ENCODE data around the gene LCLAT1.
A peak's percentile ranks its signal among the peaks of the same experiment; 100 is the strongest.
"Not testable (repeated sequence)": the region's sequence is repeated elsewhere in the genome, so short reads cannot be mapped to it uniquely, and the experiment has no call there.

The LCLAT1 gene

DNA sequence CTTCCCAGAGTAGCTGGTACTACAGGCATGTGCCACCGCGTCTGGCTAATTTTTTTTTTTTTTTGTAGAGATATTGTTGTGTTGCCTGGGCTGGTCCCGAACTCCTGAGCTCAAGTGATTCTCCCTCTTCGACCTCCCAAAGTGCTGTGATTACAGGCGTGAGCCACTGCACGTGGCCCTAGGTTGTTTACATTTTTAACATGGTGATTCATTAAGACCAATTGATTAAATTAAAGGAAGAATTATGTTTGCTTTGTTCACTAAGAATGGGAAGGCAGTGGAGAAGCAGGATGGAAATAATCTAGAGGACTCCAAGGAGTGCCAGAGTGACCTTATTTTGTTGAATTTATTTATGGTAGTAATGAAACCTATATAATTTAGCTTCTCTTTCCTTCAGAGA is 7.5 kb downstream of the LCLAT1 start:
- no peak for DNase-seq (ENCODE audit: low read depth, low spot score)

- peak; percentile 42 for DNase-seq (ENCODE audit: low read depth, low spot score)
These were observed 8.2 kb downstream of the LCLAT1 start for GRCh38 chr2:30455114-30455738.

- no peak for DNase-seq (ENCODE audit: low read depth, low spot score)
These were observed 9.1 kb downstream of the LCLAT1 start for GRCh38 chr2:30456106-30456505.

- no peak for DNase-seq (ENCODE audit: low read depth, low spot score)
These were observed 9.5 kb downstream of the LCLAT1 start for GRCh38 chr2:30456579-30456978.

DNA sequence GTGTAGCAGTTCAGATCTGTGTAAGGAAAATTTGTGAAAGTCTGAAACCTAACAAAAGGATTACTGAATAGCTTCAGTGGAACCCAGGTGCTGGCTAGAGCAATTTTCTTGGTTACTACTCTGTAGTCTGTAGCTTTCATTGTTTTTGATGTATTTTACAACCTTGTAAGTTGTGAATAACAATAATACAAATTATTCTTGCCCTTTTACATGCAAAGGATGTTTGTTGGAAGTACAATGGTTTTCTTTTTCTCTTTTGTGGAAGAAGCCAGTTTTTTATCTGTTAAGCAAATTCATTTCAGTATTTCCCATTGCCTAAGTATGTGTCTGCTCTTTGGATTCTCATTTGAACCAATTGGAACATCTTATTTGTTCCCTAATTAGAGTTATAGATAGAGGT is 10.2 kb downstream of the LCLAT1 start:
- no peak for DNase-seq (ENCODE audit: low read depth, low spot score)

- DNase-seq (ENCODE audit: low read depth, low spot score): no peak
These were observed 12.1 kb downstream of the LCLAT1 start for GRCh38 chr2:30459140-30459539.

DNA sequence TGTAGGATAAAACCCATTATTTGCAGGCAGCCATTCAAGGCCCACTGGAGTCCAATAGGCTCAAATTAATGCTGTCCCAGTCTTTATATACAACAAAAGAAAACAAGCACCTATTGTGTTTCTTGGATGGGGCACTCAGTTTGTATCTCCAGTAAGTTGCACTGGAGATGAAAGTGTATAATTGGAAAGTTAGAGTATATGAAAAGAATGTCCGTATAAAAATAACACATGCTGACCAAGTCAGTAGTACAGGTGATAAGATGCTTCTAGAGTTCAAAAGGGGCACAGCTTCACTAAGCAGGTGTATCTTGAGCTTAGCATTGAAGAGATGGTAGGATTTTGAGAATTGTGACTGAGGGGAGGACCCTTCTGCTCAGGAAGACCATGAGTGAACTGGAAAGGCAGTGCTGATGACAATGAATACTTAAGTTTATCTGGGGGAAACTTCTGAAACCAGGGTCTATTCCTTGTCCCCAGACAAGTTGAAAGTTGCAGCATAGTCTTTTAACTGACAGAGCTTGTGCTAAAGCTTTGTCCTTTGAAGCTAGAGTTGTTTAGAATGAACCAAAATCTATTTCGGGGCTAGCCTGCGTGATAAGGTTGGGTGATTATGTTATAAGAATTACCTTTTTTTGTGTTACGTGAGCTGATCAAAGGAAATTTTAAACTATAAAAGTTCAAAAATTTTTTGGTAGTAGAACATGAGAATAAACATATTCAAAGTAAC is 15.2 kb downstream of the LCLAT1 start:
- DNase-seq (ENCODE audit: low read depth, low spot score): no peak

- no peak for DNase-seq (ENCODE audit: low read depth, low spot score)
These were observed 16.5 kb downstream of the LCLAT1 start for GRCh38 chr2:30463535-30463934.

GRCh38 chr2:30464544-30465170 is 17.6 kb downstream of the LCLAT1 start:
- no peak for DNase-seq (ENCODE audit: low read depth, low spot score)

GRCh38 chr2:30465171-30465545 is 18.1 kb downstream of the LCLAT1 start:
- DNase-seq (ENCODE audit: low read depth, low spot score): peak; percentile 28

DNA sequence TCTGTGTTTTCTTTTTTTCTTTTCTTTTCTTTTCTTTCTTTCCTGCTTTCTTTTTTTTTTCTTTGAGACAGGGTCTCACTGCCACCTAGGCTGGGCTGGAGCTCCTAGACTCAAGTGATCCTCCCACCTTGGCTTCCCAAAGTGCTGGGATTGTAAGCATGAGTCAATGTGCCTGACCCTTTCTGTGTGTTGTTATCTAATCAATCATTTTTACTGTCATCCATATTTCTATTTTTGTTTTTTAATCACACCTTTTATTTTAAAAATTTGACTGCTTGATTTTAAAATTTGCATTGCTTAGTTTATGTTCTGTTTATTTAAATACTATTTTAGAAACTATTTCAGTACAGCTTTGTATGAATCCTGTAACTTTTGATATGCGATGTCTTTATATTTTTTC is 19.2 kb downstream of the LCLAT1 start:
- DNase-seq (ENCODE audit: low read depth, low spot score): no peak

GRCh38 chr2:30467062-30467826 is 20.2 kb downstream of the LCLAT1 start:
- DNase-seq (ENCODE audit: low read depth, low spot score): not testable (repeated sequence)

DNA sequence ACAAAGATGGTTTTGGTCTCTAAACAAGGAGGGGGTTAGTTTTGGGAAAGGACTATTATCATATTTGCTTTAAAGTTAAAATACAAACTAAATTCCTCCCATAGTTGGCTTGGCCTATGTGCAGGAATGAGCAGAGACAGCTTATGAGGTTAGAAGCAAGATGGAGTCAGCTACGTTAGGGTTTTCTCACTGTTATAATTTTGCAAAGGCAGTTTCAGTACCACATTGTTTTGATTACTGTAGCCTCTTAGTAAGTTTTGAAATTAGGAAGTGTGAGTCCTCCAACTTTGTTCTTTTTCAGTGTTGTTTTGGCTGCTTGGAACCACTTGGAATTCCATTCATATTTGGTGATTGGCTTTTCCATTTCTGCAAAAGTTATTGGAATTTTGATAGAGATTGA is 23.4 kb downstream of the LCLAT1 start:
- no peak for DNase-seq (ENCODE audit: low read depth, low spot score)

DNA sequence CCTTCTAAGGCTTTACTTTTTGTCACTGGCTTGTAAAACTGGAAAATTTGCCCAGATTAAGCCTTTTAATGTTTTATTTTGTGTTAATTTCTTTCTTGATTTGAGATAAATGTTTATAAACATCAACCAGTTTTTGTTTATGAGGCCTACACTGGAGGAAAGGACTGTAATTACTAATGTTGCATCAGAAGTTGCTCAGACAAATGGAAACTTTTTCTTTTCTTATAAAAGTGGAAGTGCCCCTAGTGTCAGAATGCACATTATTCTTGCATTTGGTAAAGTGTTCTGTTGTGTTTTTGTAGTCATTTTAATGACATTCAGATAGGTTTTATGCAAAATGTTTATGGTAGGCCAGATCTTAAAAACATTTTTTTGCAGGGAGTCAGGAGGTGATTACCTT is 25.3 kb downstream of the LCLAT1 start:
- DNase-seq (ENCODE audit: low read depth, low spot score): no peak

GRCh38 chr2:30475542-30475941 is 28.5 kb downstream of the LCLAT1 start:
- no peak for DNase-seq (ENCODE audit: low read depth, low spot score)

DNA sequence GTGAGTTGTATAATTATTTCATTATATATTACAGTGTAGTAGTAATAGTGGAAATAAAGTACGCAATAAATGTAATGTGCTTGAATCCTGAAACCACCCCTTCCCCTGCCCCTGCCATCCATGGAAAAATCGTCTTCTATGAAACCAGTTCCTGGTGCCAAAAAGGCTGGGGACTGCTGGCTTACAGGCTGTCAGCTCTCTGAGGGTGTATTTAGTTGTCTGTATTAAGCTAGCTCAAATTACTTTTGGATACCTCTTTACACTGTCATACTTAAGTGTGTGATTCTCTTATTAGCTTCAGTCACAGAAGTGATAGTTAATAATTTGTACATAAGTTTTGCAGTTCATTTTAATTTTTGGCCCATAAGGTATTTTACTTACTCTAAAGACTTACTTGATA is 29.6 kb downstream of the LCLAT1 start:
- DNase-seq (ENCODE audit: low read depth, low spot score): no peak

DNA sequence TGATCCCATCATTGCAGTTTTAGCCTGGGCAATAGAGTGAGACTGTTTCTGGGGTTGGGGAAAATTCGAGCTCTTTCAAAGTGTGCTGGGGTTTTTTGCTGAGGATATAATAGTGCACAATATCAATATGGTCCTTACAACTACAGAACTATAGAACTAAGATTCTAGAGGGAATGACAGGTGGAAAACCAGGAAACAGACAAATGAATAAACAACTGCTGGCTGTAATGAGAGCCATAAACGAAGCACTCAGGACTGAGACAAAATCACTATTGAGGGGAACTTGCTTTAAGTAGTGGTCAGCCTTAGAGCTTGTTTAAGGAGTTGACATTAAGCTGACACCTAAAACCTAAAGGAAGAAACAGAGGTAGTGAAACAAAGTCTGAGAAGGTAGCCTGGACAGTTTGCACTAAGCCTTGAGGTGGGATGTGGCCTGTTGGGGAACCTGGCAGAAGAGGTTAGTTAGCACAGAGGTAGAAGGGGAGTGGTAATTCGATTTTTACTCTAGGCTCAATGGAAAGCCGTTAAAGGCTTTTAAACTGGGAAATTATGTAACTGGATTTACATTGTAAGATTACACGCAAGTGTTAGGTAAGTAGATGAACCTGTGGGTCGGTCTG is 33.8 kb downstream of the LCLAT1 start:
- no peak for DNase-seq (ENCODE audit: low read depth, low spot score)

GRCh38 chr2:30481323-30481800 is 34.3 kb downstream of the LCLAT1 start:
- no peak for DNase-seq (ENCODE audit: low read depth, low spot score)

- no peak for DNase-seq (ENCODE audit: low read depth, low spot score)
These were observed 35.0 kb downstream of the LCLAT1 start for GRCh38 chr2:30482011-30482410.

- DNase-seq (ENCODE audit: low read depth, low spot score): no peak
These were observed 37.1 kb downstream of the LCLAT1 start for GRCh38 chr2:30484145-30484544.

DNA sequence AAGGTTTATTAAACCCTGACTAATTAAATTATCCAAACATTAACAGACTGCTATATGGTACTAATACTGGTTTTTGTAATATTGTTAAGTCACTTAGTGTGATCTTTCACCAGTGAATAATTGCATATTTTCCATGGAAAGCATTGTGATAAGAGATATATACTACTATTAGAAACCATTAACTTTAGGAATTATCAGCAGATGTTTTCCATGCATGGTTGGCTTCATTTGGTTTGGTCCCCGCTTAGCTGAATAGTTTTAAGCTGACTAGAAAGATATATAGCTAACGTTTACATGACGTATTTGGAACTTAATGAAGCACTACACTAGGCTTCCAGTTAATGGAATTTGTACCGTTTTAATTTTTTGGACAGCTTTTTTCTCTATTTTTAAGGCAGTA is 37.9 kb downstream of the LCLAT1 start:
- DNase-seq (ENCODE audit: low read depth, low spot score): no peak

DNA sequence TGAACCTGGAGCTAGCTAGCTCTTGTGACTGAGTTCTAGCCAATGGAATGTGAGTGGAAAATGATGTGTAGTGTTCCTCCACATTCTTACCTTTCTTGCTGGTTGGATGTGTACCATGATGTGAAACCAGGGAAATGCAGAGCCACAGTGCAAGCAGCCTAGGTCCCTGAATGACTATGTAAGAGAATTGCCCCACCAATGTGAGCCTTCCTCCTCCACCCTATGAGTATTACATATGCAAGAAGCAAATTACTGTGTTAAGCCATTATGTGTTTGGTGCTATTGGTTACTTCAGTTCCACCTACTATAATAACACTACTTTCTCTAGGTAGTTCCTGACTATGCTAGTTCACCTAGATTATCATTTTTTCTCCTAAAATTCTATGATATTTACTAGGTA is 39.6 kb downstream of the LCLAT1 start:
- DNase-seq (ENCODE audit: low read depth, low spot score): no peak
